ENCODE measurements around the gene HDAC4.

DNA sequence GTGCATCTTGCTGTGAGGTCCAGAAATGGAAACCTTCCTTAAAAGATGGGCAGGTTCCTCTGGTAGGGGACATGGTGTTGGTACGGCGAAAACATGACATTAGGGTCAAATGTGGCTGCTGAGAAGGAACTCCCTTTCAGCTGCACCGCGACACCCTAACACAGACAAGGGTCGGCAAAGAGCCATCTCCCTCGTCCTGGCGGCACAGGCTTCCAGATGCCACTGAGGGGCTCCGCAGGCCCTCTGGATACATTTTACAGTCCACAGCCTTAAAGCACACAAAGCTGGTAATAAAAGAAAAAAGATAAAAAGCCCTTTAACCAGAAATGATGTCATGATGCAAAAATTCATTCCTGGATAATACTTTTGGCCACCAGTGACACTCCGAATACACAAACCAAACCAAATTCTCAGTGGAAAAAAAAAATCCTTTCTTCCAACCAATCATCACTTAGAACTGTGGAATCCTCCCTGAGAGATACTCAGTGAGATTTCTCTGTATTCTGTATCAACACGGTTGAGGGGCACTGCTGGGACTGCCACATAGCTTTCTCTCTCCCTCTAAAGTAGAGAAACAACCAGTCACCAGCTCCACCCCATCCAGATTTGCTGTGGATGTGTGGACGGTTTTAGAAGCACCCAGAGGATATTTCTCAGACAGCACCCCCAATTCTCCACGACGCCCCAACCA lies 174.8 kb downstream of the HDAC4 start:
- TF ChIP-seq, protein P1, sequence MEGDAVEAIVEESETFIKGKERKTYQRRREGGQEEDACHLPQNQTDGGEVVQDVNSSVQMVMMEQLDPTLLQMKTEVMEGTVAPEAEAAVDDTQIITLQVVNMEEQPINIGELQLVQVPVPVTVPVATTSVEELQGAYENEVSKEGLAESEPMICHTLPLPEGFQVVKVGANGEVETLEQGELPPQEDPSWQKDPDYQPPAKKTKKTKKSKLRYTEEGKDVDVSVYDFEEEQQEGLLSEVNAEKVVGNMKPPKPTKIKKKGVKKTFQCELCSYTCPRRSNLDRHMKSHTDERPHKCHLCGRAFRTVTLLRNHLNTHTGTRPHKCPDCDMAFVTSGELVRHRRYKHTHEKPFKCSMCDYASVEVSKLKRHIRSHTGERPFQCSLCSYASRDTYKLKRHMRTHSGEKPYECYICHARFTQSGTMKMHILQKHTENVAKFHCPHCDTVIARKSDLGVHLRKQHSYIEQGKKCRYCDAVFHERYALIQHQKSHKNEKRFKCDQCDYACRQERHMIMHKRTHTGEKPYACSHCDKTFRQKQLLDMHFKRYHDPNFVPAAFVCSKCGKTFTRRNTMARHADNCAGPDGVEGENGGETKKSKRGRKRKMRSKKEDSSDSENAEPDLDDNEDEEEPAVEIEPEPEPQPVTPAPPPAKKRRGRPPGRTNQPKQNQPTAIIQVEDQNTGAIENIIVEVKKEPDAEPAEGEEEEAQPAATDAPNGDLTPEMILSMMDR (conservative IDR thresholded peaks at IDR 0.05; ENCODE audit: low read depth, low read length) = no peak; the same call in 1 of the 2 replicates
- TF ChIP-seq RFX5 (IDR thresholded peaks at IDR 0.05; ENCODE audit: low read depth, low read length) = no peak
- TF ChIP-seq MAFK (IDR thresholded peaks at IDR 0.05; ENCODE audit: low read depth, low read length) = no peak
- TF ChIP-seq CHD1 (IDR thresholded peaks at IDR 0.05; ENCODE audit: low read depth, low read length) = no peak
- TF ChIP-seq POLR2A (IDR thresholded peaks at IDR 0.05; ENCODE audit: low read depth, low read length) = no peak
- TF ChIP-seq BHLHE40 (IDR thresholded peaks at IDR 0.05; ENCODE audit: low read depth, low read length) = no peak
- TF ChIP-seq, protein P2, sequence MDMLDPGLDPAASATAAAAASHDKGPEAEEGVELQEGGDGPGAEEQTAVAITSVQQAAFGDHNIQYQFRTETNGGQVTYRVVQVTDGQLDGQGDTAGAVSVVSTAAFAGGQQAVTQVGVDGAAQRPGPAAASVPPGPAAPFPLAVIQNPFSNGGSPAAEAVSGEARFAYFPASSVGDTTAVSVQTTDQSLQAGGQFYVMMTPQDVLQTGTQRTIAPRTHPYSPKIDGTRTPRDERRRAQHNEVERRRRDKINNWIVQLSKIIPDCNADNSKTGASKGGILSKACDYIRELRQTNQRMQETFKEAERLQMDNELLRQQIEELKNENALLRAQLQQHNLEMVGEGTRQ (IDR thresholded peaks at IDR 0.05; ENCODE audit: low read depth, low read length) = no peak
- TF ChIP-seq, protein P3, sequence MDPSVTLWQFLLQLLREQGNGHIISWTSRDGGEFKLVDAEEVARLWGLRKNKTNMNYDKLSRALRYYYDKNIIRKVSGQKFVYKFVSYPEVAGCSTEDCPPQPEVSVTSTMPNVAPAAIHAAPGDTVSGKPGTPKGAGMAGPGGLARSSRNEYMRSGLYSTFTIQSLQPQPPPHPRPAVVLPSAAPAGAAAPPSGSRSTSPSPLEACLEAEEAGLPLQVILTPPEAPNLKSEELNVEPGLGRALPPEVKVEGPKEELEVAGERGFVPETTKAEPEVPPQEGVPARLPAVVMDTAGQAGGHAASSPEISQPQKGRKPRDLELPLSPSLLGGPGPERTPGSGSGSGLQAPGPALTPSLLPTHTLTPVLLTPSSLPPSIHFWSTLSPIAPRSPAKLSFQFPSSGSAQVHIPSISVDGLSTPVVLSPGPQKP (IDR thresholded peaks at IDR 0.05; ENCODE audit: borderline replicate concordance, low read depth, low read length) = no peak
- TF ChIP-seq RCOR1 (IDR thresholded peaks at IDR 0.05; ENCODE audit: insufficient replicate concordance, low read length) = no peak
- TF ChIP-seq NFE2L2 (IDR thresholded peaks at IDR 0.05; ENCODE audit: low read depth, low read length) = no peak
- TF ChIP-seq RAD21 (IDR thresholded peaks at IDR 0.05; ENCODE audit: low read length) = peak; percentile 28; the same call in 1 of the 2 replicates

All from IMR-90 (cell line).